Activated CD4-positive, CD25-positive, alpha-beta regulatory T cell (primary cell): ENCODE measurements around the gene WDR1.

ENCODE experiments used
- DNase-seq, 4 experiments: peaks; one replicate each; lab custom pipeline; 2025; lab: John Stamatoyannopoulos, UW

Gene WDR1

DNA sequence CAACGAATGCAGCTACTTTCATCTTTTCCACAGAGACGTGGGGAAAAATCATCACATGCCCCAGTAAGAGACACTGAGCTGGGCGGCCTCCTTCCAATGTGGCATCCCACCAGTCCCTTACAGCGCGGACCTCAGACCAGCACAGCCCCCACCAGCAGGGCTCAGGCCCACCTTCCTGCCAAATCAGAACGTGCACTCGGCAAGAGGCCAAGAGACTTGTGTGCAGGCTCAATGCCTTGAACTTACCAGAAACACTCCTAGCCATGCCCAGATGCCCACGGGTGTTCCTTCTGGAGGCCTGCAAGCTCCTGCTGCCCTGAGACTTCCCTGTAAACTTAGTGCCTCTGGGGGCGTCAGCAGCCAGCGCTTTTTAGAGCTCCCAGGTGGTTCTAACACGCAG lies 31.2 kb downstream of the WDR1 start:
- DNase-seq, result no peak

DNA sequence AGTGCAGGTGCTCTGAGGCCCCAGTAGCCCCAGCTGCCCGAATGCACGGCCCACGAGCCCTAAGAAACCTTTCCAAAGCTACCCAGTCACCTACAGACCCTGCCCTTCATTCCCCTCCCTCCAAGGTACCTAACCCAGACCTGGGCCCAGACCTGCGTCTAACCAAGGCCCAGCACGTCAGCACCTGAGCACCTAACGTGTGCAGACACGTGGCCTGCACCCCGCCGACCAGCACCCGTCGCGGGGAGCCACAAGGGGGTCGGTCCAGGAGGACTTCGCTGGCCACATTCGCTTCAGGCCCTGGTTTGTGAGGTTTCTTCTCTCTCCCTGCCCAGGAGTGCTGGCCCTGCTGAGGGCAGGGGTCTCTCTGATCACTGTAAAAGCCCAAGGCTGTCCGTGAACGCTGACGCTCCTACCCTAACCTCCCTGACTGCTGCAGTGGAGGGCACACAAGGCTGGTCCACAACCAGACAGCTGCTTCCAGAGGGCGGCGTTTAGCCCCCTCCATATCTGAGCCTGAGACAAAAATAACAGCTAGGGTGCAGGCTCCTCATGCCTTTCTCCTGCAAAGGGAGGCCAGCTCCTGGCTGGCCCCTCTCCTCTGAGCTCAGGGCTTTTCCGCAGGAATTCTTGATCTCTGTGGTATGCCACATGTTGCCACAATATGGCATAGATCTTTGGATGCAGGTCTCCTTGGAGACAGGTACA lies 31.8 kb downstream of the WDR1 start:
- DNase-seq, result no peak

DNA sequence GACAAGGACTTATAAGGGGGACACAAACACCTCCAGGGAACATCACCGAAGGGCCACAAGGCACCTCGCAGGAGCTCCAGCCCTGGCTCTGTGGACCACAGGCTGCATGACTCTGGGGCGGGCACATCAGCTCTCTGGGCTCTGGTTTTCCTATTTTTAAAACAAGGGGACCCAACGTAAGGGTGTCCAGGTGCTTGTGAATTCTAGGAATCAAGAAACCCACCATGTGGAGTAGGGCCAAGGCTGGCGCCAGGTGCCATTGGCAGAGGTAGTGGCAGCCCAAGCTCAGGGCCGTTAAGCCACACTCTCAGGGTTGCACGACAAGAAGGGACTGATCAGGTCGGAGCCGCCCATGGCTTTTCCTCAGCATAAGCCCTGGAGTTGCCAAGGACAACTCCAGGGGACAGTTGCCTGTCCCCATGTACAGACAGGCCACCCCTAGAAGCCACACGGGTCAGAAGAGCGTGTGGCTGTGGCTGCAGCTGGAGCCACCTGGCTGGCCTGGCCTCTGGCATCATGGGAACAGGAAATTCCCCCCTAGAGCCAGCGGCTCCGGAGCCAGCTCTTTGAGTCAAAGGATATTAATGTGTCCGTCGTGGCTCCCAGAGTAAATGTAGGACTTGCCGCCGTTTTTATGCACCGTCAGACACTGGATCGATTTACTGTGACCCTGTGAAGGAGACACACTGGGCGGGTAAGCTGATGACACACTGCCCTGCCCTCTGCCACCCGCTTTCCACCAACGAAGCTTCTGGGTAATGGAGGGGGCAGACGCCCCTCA lies 32.5 kb downstream of the WDR1 start:
- DNase-seq, result no peak

DNA sequence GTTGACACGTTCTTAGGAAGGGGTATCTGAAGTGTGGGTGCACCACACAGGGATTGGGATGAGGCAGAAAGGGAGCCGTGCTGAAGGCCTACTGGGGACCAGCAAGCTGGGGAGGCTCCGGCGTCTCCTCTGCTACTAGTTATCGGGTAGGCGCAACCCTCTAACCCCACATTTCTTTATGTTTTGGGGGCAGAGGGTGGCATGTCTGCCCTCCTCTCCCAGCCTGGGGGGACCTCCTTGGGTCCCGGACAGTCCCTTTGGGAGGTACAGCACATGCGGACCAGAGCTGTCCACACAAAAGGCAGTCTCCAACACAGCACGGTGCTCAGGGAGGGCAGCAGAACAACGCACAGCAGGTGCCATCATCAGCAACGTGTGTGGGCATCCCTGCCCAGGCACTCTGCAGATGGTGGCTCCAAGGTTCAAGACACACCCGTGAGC lies 33.2 kb downstream of the WDR1 start:
- no peak for DNase-seq

DNA sequence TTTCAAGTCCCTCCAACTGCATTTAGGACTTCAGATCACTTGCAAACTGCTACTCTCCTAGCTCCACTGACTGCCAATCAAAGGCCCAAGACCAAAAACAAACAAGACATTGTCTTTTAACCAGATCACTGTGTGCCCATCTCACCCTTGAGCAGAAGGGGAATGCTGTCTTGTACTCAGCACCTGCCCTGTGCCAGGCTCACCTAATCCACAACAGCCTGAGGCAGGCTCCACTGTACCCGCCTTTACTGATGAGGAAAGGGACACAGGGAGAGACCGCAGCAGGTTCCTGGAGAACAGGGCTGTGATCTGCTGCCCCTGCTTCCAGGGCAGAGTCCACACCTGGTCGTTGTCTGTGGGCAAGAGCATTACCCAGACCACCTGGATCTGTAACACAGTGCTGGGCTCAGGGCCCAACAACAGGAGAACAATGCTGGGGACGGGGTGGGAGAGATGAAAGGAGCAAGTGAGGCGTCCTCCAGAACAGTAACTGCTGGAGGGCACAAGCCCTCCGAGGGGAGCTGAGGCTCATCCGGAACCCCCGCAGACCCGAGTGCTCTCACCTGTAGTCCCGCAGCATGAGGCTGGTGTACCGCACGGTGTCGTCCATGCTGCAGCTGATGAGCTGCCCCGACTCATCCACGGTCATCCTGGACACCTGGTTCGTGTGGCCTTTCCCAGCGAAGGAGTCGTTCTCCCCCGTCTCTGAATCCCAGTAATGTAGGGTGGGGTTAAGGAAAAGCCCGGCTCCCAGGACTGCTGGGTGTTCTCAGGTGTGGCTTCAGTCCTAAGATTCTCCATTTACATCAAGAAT lies 33.9 kb downstream of the WDR1 start:
- DNase-seq, result no peak

DNA sequence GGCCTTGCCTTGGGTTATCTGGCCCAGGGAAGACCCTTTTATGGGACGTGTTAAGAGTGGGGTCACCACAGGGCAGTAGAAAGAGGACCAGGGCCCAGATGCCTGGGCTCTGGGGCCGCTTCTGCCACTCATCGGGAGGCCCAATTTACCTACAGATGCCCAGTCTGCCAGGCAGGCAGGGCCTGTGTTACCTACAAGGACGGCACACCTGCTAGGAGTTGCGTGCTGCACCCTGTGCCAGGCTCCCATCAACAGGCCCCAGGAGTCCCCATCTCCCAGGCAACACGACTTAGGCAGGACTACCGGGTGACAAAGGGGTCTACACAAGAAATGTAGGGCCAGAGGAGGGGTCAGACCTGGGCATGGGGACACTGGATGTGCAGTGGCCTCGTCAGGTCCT lies 34.6 kb downstream of the WDR1 start:
- DNase-seq, result no peak

DNA sequence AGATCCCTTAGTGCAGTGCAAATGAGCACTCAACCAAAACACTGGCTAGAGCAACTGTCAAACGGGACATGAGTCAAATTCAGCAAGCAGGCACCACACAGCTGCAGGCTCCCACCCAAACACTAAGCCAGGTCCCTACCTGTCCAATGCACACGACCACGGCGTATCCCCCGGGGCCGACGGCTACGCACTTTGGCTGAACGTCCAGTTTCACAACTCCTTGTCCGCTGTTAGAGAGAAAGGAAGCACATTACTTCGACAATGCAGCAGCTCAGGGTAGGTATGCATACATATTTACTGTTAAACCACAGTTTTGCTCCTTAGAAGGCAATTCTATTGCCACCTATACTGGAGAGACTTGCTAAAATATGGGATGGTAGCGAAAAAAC lies 35.4 kb downstream of the WDR1 start:
- no peak for DNase-seq

DNA sequence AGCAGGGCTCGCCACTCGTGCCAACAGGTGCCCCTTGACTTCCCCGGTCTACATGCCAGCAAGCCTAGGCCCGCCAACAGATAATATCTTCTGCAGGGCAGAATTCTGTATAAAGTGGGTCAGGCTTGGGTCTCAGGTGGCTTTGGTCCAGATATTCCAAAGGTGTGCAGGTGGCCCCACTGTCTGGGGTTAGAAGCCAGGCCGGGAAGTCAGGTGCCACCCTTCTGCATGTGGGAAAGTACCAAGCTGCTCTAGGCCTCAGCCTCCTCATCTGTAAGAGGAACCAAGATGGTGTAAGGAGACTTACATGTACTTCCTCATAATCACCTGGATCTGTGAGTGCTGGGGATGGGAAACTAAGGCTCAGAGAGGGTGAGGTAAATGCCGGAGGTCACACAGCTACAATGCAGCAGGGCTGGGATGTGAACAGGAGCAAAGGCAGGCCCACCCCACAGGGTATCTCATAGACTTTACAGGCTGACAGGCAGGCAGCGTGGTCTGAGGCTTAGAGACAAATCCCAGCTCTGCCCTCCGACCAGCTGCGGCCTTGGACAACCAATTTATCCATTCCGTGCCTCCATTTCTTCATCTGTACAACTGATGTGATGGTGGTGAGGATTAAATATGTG lies 35.9 kb downstream of the WDR1 start:
- no peak for DNase-seq

DNA sequence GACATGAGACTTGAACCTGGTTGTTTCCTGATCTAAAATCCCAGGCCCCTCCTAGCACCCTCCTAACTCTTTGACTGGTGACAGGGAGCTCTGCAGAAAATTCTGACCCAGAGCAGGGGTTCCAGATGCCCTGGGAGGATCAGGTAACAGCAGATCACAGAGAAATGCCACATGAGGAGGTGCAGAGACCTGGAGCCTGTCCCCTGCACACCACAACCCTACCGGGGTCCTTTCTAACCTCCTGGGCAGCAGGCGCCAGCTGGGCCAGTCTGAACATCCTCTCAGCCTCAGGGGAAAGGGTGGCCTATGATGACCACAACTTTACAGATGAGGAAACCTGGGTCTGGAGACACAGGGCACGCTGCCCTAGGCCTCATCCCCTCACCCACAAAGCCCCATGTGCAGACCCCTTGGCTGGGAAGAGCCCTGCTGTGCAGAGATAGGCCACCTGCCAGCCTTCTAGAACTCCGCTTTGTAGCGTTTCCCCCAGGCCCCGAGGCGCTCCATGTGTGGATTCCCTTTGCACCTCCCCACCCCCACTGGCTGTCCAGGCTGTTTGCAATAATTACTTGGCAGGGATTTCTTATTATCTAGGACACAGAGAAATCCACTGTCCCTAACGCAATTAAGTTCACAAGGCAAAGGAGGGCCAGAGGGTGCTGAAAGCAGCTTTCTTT lies 36.5 kb downstream of the WDR1 start:
- no peak for DNase-seq

DNA sequence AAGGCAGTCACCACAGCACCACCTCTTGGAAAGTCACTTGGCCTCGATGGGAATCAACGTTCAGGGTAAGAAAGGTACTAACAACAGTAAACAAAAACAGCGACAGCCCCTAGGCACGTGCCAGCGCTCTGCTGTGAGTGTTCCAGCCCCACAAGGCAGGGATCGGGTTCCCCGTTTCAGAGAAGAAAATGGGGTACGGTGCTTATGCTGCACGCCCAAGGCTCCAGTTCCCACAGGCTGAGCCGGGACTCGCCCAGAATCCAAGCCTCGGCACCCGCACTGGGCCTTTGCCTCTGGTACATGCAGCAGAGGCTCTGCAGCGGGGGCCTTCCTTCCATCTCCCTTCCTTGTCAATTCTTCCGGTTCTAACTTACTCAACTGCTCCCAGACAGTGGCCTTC lies 37.3 kb downstream of the WDR1 start:
- DNase-seq, result no peak

DNA sequence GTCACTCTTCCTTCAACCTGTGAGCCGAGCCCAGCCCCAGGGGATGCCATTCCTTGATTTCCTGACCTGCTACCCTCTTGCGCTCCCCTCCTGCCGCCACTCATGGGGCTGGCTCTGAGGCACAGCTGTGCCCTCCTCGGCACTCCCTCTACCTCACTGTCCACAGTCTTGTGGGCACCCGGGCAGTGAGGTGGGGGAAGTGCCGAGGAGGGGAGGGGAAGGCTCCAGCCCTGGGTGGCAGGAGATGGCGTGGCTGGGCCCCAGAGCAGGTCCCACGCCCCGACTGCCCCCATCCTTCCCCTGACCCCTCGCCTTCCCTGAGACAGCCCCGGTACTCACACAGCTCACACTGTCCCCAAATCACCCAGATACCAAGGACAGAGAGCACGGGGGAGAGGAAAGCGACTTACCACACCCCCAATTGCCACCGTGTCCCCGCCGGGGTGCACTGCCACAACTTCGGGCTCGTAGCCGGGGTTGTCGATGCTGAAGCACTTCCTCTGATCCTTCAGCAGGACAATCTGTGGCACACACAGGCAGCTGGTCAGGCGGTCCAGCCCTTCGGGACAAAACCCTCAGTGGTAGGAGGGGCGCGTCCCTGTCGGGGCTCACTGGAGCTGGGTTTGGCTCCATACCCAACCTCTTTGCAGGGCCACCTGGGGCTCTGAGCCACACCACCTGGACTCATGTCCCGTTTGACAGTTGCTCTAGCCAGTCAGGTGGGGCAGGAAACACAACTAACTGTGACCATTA lies 37.9 kb downstream of the WDR1 start:
- DNase-seq, result no peak

DNA sequence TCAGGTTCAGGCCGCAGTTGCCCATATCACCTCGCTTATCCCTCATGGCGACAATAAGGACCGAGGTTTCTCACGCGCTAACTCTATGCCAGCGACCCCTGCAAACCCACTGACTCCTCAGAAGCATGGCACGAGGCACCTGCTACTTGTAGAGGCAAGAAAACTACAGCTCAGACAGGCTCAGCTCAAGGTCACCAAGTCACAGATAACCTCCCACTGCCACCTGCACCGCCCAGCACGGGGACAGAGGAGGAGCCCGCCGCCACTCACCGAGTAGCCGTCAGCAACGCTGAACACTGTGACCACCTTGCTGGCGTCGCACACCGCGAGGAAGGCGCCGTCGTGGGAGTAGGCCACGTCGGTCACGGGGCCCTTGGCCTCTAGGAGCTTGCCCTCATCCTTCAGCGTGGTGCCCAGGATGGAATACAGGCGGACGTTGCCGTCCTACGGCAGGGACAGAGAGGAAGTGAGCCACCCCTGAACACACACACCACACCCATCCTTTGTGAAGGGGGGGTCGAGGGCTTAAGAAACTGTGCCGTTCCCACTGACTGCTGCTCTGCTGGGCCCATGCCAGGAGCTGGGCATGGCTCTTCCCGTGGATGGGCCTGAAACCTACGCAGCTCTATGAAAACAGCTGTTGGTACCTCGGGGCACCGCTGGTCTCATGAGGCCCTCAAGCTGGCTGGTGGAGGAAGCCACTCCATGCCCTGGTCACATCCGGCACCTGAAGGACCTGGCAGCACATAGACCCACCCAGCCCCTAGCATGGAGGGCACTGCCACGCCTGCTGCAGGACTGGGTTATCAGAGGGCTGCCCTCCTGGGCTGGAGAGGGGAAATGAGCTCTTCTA lies 38.9 kb downstream of the WDR1 start:
- no peak for DNase-seq

DNA sequence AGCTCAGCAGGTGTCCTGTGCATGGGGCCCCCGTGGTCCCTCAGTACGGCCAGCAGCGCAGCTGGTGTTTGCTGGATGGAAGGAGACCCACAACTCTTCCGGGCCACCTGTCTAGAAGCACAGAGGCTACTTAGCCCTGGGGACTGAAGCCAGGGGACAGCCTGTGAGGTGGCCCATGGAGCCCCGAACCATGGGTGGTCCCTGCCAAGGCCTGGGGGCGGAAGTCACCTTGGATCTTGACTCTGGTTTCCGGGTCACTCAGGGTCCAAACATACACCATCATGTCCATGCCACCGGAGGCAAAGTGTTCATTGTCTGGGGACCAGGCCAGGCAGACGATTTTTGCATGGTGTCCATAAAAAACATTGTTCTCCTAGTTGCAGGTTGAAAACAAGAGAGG lies 39.5 kb downstream of the WDR1 start:
- no peak for DNase-seq

DNA sequence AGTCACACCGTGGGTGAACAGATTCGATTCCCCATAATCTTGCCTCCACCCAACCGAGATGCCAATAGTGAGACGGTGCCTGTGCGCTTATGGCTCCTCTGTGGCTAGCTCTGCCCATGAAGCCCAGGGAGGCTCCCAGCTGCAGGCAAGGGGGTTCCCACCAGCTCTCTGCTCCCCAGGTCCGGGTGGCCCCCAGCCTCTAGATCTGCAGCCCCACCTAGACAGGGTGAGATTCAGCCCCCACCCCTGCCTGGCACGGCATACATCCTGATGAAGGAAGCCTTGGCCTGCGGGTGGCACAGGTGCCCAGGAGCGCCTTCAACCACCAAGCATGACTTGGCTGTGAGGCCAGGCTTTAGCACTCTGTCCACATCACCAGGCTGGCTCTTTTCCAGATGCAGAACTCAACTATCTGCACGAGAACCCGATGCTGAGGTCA lies 40.6 kb downstream of the WDR1 start:
- DNase-seq, result no peak

DNA sequence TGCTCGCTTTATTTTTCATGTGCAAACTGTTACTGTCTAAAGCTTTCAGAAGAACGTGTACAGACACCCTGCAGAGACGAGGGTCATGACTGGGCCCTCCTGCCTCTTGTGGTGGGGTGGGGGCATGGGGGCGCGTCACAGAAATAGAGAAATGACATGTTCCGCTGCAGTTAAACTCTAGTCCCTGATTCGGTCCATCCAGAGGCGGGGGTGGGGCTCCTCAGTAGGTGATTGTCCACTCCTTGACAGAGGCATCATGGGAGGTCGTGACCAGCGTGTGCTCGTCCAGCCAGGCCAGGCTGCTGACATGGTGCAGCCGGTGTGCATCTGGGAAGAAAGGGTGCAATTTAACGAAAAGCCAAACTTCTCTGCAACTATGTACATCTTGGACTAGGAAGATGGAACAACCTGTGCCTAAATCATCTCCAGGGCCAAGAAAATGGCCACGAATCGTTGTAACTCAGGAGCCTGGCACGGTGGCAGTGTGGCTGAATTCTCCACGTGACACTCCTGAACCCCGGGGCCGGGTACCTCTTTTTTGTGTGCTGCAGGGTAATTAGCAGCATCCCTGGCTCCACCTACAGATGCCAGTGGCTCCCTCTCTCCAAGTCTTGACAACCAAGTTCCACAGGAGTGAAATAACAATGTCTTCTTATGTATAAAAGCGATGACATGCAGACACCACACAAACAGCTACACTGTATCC lies 41.3 kb downstream of the WDR1 start:
- no peak for DNase-seq

DNA sequence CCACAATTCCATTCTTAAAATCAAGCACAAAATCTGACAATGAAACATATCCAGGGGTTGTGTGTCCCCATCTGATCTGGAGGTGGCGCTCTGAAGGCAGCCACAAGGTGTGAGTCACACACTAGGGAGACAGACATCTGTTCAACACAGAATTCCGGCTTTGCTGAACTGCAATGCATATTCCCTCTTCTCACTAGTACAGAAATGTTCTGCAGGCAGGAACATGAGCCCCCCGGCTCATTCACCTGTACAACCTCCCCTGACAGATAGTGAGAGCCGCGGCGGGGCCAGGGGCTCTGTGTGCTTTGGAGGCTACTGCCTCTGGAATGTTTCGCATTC lies 41.9 kb downstream of the WDR1 start:
- no peak for DNase-seq

DNA sequence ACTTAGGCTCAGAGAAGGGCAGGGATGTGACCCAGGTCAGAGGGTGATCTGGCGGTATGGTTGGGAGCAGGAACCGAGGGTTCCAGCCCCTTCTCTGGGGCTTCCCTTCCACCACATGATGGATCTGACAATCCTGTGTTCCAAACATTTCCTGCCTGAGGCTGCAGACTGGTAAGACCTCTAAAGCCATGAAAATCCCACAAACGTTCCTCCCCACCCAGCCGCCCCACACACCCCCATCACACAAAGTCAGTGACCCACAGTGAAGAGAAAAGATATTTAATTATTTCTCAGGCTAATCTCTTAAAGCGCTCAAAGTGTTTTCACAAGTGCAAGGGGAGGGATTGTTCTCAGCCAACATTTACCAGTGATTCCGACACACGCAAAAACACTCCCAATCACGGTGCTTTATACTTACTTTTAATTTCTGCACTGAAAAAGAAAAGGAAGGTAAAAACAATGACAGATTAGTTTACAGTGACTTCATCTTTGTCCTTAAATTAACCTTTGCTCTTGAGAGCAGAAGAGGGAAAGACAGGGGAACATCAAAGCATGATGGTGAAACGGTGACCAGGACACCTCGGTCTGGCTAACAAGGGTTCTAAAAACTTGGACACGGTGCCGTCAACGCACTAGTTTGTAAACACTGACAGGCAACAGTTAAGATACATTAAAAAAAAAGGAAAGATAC lies 42.4 kb downstream of the WDR1 start:
- DNase-seq, result no peak

DNA sequence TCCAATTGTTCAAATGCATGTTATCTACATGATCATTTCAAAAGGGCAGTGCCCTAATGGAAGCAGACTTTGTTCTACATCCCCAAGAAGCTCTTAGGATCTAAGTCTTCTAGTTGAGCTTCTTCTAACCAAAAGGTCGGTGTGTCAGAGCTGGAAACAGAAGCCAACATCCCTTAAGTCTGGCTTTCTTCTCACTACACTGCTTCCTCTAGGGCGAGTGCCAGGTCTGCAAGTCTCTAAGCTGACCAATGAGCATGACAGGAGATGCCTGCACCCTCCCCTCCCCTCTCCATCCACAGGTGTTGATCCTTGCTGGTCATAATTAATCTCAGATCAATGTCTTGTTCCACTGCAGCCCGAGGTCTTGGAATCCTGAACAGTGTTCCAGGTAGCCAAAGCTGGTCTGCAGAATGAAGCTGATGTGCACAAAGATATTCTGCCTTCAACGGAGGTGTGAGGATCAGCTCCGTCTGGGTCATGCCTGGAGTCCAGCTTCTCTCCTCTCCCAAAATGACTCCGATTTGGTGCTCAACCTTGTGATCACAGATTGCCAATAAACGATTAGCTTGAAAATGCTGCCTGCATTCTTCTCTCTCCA lies 44.1 kb downstream of the WDR1 start:
- DNase-seq, result no peak
